Amygdala (tissue), 56 donors: ENCODE data around the gene PPP4C.

ENCODE experiments used
- DNase-seq, 56 donors: peaks; one replicate each; lab custom pipeline; 2025; lab: John Stamatoyannopoulos, UW

The PPP4C gene

GRCh38 chr16:30077656-30078055, 1.9 kb downstream of the PPP4C start:
- DNase-seq, result no peak

- no peak for DNase-seq
These were observed 3.0 kb downstream of the PPP4C start for GRCh38 chr16:30078744-30079143.

DNA sequence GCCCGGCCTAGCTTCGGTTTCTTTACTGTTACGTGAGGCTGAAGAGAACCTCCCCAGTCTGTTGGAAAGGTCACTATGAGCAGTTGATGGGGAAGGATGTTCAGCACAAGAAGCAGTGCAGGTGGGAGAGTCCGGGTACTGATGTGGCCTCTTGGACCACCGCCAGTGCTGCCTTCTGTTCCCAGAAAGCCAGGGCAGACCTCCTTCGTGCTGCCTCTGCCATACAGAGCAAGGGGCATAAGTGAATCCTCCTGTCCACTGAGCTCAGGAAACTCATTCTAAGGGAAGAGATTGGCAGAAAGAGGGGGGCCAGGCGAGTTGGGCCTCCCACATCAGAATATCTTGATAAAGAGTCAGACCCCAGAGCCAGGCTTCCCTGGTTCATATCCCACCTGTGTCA, 3.7 kb downstream of the PPP4C start:
- no peak for DNase-seq

DNA sequence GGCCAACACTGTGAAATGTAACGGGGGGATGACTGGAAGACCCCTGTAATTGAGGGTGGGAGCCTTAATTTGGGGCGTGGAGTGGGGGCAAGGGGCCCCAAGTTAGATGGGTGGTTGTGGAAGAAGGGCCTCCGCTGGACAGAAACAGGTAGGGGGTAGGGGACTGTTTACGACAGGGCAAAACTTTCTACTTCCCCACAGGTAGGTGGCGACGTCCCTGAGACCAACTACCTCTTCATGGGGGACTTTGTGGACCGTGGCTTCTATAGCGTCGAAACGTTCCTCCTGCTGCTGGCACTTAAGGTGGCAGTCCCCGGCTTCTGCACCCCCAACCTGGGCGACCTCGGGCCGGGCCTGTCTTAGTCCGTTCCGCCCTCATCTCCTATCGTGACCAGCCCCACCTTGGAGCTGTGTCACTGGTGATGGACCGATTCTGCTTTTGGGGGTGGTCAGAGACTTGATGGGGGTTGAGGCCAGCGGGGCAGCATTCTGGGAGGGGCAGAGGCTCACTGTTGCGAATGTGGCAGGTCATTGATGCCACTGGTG, 6.8 kb downstream of the PPP4C start:
- no peak for DNase-seq

GRCh38 chr16:30083216-30084055, 7.6 kb downstream of the PPP4C start:
- DNase-seq, result no peak

- no peak for DNase-seq
These were observed 8.5 kb downstream of the PPP4C start for GRCh38 chr16:30084096-30084815.

DNA sequence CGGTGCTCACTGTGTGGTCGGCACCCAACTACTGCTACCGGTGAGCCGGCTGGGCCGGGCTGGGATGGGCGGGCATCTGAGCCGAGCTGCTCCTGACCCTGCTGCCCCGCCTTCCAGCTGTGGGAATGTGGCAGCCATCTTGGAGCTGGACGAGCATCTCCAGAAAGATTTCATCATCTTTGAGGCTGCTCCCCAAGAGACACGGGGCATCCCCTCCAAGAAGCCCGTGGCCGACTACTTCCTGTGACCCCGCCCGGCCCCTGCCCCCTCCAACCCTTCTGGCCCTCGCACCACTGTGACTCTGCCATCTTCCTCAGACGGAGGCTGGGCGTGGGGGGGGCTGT, 9.0 kb downstream of the PPP4C start:
- no peak for DNase-seq

- DNase-seq, result no peak
These were observed 9.5 kb downstream of the PPP4C start for GRCh38 chr16:30085247-30085646.

DNA sequence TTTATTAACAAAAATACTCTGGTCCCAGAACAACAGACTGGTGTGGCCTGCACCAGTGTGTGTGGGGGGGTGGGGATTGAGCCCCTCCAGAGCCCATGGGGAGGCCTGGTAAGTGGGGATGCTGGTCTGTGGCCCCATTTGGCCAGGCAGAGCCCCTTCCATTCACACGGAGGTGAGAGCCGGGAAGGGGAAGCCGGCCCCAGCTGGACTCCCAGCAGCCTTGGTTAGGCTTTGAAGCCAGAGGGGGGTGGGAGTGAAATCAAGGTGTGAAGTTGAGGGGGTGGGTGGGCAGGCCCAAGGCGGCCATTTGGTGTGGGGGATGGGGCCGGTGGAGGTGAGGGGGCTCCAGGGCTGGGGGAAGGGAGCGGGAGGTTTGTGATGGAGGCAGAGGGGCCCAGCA, 10.0 kb downstream of the PPP4C start:
- DNase-seq, result no peak

DNA sequence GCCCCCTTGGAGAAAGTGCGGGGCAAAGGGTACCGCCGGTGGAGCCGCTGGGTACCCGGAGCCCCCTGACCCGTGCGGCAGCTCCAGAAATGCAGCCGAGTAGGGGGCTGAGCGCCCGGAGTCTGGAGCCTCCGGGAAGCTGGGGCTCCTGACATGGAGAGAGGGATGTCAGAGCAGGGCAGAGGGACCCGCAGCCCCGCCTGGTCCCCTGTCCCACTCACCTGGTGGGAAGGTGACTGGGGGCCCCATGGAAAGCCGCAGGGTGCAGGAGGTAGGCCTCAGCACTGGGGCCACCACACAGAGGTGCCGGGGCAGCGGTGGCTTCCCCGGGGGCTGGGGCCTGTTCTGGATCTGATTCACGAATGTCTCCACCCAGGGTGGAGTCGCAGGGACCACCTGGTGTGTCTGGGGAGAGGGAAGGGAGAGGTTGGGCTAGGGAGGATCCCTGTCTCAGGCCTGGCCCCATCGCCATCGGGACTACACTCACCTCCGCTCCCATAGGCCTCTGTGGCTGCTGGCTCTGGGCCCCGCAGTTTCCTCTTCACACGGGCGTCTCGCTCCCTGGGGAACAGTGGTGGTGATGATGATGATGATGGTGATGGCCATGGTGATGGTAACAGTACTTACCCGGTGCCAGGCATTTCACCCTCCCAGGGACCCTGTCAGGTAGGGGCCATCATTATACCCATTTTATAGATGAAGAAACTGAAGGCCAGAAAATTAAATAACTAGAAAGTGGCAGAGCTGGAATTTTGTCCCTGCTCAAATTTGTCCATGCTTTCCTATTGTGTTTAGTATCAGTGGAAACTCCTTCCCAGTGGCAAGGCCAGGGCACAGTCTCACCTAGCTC, 10.7 kb downstream of the PPP4C start:
- DNase-seq, result no peak

DNA sequence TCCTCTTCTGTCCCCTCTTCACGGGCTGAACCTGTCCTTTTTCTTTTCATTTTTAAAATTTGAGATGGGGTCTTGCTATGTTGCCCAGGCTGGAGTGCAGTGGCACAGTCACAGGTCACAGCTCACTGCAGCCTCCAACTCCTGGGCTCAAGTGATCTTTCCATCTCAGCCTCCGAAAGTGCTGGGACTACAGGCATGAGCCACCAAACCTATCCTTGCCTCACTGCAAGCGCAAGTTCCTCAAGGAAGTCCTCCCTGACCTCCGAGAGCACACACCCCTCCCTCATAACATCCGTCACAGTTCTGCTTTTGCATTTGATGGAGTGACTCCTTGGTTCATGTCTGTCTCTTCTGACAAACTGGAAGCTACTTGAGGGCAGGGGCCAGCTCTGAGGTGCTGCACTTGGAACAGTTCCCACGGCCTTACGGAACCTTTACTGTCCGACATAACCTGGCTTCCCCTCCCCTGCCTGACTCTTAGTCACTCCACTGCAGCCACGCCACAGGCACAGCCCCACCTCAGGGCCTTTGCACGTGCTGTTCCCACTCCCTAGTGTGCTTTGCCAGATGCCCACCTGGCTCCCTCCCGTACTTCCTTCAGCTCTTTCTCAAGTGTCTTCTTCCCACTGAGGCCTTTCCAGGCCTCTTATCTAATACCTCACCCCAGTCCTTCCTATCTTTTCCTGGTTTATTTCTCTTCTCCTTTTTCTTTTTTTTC, 11.5 kb downstream of the PPP4C start:
- no peak for DNase-seq

DNA sequence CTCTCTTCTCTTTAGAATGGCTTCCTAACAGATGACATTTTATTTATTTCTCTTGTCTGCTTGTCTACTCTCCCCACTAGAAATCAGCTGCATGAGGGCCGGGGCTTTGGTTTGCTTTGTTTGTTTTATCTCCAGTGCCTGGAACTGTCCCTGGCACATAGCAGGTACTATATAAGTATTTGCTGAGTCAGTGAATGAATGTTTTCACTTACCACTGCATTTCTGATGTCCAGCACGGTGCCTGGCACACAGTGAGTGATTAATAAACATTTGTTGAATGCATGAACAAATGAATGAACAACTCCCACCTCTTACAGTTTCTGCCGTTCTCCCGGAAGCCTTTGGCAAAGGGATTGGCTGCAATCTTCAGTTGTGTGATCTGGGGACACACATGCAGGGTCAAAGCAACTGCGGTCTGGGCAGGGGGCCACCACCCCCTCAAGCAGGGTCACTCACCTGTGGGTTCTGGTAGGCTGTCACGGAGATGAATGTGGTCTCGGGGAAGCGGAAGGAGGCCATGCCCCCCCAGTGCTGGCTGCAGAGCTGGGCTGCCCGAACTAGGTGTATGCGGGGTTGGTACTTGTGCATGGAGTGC, 12.5 kb downstream of the PPP4C start:
- no peak for DNase-seq

GRCh38 chr16:30088832-30089624, 13.2 kb downstream of the PPP4C start:
- no peak for DNase-seq

DNA sequence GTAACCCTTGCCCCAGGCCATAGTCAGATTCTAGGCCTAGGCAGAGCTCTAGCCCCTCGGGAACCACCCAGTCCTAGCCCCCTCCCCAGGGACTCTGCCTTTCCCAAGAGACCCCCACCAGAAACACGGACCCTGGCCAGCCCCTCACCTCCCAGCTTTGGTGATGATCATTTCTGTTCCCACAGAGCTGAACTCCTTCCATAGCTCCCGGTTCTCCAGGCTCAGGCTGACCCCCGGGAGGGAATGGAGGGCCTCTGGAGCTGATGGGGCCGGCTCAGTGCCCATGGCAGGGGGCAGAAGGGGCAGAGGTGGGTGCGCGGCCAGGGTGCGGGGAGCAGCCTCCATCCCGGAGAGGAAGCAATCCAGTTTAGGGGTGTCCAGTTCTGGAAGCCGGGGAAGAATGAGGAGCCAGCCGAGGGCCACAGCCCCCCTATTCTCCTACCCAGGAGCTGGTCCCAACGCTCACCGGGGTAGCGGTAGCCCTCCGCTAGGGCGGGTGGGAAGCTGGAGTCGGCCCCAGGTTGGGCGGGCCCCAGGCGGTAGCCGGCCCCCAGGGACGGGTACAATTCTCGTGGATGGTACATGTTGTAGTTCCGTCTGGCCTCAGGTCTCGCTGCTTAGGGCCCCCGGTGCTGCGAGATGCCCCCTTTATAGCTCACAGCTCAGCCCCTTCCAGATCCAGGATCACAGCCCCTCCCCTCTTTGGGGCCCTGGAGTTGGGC, 15.0 kb downstream of the PPP4C start:
- DNase-seq, result no peak

DNA sequence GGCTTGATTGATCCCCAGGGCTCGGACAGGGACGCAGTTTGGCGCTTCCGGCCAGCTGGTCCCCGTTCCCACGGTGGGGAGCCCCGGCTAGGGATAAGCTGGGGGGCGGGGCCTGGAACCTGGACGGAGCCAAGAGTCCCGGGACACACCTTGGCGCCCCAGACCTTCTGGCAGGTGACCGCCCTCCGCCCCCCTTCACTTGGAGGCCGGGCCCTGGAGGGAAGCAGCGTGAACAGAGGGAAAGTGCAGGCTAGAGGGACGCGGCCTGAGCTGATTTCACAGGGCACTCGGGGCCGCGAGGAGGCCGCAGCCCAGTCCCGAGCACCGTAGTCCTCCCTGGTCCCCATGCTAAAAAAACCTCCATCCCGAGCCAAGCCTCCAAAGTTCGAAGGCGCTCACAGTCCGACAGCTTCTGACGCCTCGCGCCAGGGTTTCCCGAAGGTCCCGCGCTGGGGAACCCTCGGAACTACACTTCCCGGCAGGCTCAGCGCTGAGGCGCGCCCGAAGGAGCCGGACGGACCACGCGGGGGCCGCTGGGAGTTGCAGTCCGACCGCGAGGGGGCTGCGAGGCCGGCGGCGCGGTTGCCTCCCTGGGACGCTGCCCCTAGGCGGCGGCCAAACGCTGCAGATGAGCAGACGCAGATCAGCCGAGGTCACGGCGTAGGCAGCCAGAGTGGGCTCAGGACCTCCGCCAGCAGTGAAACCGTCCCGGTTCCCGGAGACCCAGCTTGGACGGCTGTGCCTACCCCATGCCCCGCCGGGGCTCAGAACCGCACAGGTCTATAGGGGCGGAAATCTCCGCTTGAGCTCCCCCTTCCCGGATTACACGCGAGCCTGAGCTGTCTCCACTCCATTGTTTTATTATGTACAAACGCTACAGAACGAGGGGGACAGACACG, 15.9 kb downstream of the PPP4C start, which contains the start of gene TBX6:
Gene TBX6, minus strand, starts transcription at position 451 of the 899 bp plus-strand sequence. CDS start 731 bp downstream, outside the sequence.
- peak; percentile 34 to 95 (median 84) for DNase-seq

- DNase-seq, result peak in 47 of 56 donors; percentile 23 to 78 (median 57)
These were observed 16.7 kb downstream of the PPP4C start for GRCh38 chr16:30092373-30093010.
